Lung (tissue), 12 donors: ENCODE results near the gene ARSI. TPM values are rescaled to one million over a fixed set of nuclear protein-coding genes. Genes with fewer than 3 reads are reported as not detected.

Experiments
- ATAC-seq: fragments of 200-7000 bp; cut with Tn5 transposase; one replicate; pipeline ENCODE4 v1.9.1; 2020; ENCODE audit warnings: moderate number of reproducible peaks; ENCODE audit not compliant: insufficient read depth, low FRiP score
- DNase-seq, 3 donors: peaks; one replicate each; pipeline ENCODE4 v3.0.0-alpha.2; 2013 to 2017
- H3K27ac ChIP-seq, 2 donors: one replicate each; pipeline ENCODE4 v1.5.1; 2013; ENCODE audit warnings: mild to moderate bottlenecking in 2 of 2, moderate library complexity in 2 of 2, control low read depth in 1 of 2, inconsistent platforms in 1 of 2, low read depth in 1 of 2, low read length in 1 of 2
- H3K27me3 ChIP-seq, 3 donors: one replicate each; pipeline ENCODE4 v1.5.1; 2013; ENCODE audit warnings: low read length in 2 of 3; ENCODE audit not compliant: control insufficient read depth in 3 of 3, insufficient read depth in 3 of 3
- H3K36me3 ChIP-seq, 4 donors: one replicate each; pipeline ENCODE4 v1.5.1; 2013; ENCODE audit warnings: low read length in 4 of 4, mild to moderate bottlenecking in 1 of 4, moderate library complexity in 1 of 4; ENCODE audit not compliant: control insufficient read depth in 4 of 4, insufficient read depth in 4 of 4
- H3K4me1 ChIP-seq, 5 donors: one replicate each; pipeline ENCODE4 v1.5.1; 2013; ENCODE audit warnings: low read length in 5 of 5, mild to moderate bottlenecking in 2 of 5, moderate library complexity in 1 of 5; ENCODE audit not compliant: control insufficient read depth in 5 of 5, insufficient read depth in 5 of 5
- H3K4me3 ChIP-seq: one replicate; pipeline ENCODE4 v1.5.1; 2013; ENCODE audit warnings: mild to moderate bottlenecking, control low read depth, moderate library complexity
- H3K9ac ChIP-seq, 2 donors: one replicate each; pipeline ENCODE4 v1.5.1; 2013; ENCODE audit warnings: low read length in 2 of 2, control low read depth in 1 of 2; ENCODE audit not compliant: insufficient read depth in 1 of 2
- H3K9me3 ChIP-seq, 4 donors: one replicate each; pipeline ENCODE4 v1.5.1; 2013; ENCODE audit warnings: low read length in 3 of 4, mild to moderate bottlenecking in 1 of 4, moderate library complexity in 1 of 4; ENCODE audit not compliant: control insufficient read depth in 4 of 4, insufficient read depth in 3 of 4
- CTCF ChIP-seq: IDR thresholded peaks from 2 replicates; pipeline ENCODE4 v1.5.1; 2012; ENCODE audit warnings: mild to moderate bottlenecking; ENCODE audit errors: control extremely low read depth, extremely low read depth
- WGBS, 2 donors: extraction: QIAGEN DNeasy Blood & Tissue Kit; methylation state at CpG; one replicate each; pipeline ENCODE4 v1.1.7; 2013; 5-methylcytosine and 5-hydroxymethylcytosine counted together
- polyA plus RNA-seq, 2 donors: library from polyadenylated mRNA; stranded (reverse); fragments of 200-250 nt; gene quantifications; one replicate each; pipeline ENCODE4 v1.2.1, GENCODE V29; 2013
- total RNA-seq, 2 donors: library from RNA; depleted of rRNA in 1 of 2; stranded (reverse); fragments of >200 nt in 1 of 2; gene quantifications; one replicate each; pipeline ENCODE4 v1.2.1, GENCODE V29; 2014 to 2021
- donor health status: control.
- donor health status: control.
- donor health status: Bipolar disorder and iron deficiency.
- donor health status: healthy.
- donor health status: DM: yes; HTN: yes; CAD: no.

ARSI gene
- total and polyA plus RNA-seq, 4 donors = 0.91 to 15.4 (median 4.1) TPM

GRCh38 chr5:150272531-150272930 lies 30.2 kb downstream of the ARSI start:
- peaks cover 0 to 11% (median 5%) of the 10 kb centered on the region in 5 donors for H3K4me1 ChIP-seq
- no peaks in the 10 kb centered on the region for H3K36me3 ChIP-seq
- H3K4me3 ChIP-seq = no peak overlapping the region
- TF ChIP-seq CTCF = peak; percentile 9
- WGBS, 2 donors = 73% methylated on average over 5 of the region's 5 CpGs
- ATAC-seq (no peak), DNase-seq (peak in 2 of 3 donors; percentile 44 to 63)
- no peaks in the 10 kb centered on the region for H3K9me3 ChIP-seq
- H3K27me3 ChIP-seq = no peaks in the 10 kb centered on the region
- H3K27ac ChIP-seq = no peak overlapping the region
- H3K9ac ChIP-seq = no peak overlapping the region

GRCh38 chr5:150271923-150272322 lies 30.8 kb downstream of the ARSI start:
- H3K9ac ChIP-seq = no peak overlapping the region
- DNase-seq = no peak
- peaks cover 0 to 17% (median 5%) of the 10 kb centered on the region in 5 donors for H3K4me1 ChIP-seq
- H3K36me3 ChIP-seq = no peaks in the 10 kb centered on the region
- no peaks in the 10 kb centered on the region for H3K9me3 ChIP-seq
- H3K4me3 ChIP-seq = no peak overlapping the region
- no peaks in the 10 kb centered on the region for H3K27me3 ChIP-seq
- 80 to 87% methylated on average over 5 of the region's 5 CpGs for WGBS, 2 donors
- no peak overlapping the region for H3K27ac ChIP-seq
- TF ChIP-seq CTCF = no peak
- ATAC-seq = no peak

GRCh38 chr5:150271296-150271692 lies 31.4 kb downstream of the ARSI start:
- 88 to 93% methylated on average over 8 of the region's 8 CpGs for WGBS, 2 donors
- Histone ChIP-seq H3K9me3 (no peaks in the 10 kb centered on the region), H3K36me3 (no peaks in the 10 kb centered on the region), H3K27me3 (no peaks in the 10 kb centered on the region), H3K27ac (no peak overlapping the region), H3K4me3 (no peak overlapping the region), H3K4me1 (peaks cover 0 to 23% (median 5%) of the 10 kb centered on the region in 5 donors), H3K9ac (no peak overlapping the region)
- DNase-seq = no peak
- ATAC-seq = no peak
- TF ChIP-seq CTCF = no peak
